ENCODE results near the gene MAEL.

DNA sequence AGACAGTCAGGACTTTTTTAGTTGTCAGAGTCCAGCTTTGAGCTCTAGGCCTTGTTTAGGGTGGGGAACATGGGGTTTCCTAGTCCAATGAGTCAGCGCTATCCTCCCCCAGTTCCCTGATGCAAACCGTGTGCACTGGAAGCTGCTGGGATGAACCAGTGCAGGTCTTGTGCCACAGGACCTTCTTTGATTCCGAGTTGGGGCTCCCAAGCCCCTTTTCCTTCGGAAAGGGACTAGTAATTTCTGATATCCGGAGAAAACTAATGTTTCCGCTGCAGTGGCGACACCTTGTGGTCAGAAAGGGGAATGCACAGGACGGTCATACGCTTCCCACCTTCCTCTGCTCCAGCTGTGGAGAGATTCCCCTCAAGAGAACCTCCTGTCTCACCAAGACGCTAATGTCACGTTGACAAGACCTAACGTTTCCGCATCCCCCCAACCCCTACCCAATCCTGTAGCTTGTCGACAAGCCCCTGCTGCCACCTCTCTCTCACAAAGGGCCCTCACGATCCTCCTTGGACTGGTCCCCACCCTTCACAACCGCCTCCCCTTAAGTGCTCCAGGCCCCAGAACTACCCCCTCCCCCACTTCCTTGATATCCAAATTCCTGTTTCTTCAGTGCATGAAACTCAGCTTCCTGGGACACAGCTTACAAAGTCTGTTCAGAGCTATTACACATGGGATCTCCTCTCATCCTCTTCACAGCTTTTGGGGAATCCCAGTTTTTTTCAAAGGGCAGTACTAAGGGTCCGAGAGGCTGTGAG is 70.1 kb downstream of the MAEL start:
- no peak for TF ChIP-seq CEBPB (IDR thresholded peaks at IDR 0.05)
- no peak for TF ChIP-seq CREB1 (IDR thresholded peaks at IDR 0.05; ENCODE audit: low read depth)
- no peak for TF ChIP-seq NFIC (IDR thresholded peaks at IDR 0.05)
- TF ChIP-seq EP300 (IDR thresholded peaks at IDR 0.05; ENCODE audit: borderline replicate concordance), result no peak
- TF ChIP-seq RAD21 (IDR thresholded peaks at IDR 0.05; ENCODE audit: low read depth), result peak; percentile 87
- TF ChIP-seq TEAD4 (IDR thresholded peaks at IDR 0.05), result no peak
- TF ChIP-seq, protein P1, sequence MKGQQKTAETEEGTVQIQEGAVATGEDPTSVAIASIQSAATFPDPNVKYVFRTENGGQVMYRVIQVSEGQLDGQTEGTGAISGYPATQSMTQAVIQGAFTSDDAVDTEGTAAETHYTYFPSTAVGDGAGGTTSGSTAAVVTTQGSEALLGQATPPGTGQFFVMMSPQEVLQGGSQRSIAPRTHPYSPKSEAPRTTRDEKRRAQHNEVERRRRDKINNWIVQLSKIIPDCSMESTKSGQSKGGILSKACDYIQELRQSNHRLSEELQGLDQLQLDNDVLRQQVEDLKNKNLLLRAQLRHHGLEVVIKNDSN (IDR thresholded peaks at IDR 0.05), result no peak
